ENCODE data around the gene TNRC6B.

DNA sequence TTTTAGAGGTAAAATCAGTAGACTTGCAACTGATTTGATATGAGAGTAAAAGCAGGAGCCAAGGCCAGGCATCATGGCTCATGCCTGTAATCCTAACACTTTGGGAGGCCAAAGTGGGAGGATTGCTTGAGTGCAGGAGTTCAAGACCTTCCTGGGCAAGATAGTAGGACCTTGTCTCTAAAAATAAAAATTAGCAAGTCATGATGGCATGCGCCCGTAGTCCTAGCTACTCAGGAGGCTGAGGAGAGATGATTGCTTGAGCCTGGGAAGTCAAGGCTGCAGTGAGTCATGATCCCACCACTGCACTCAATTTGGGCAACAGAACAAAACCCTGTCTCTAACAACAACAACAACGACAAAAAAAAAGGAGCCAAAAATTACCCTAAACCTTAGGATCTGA lies 206.2 kb downstream of the TNRC6B start:
- TF ChIP-seq, protein P1, sequence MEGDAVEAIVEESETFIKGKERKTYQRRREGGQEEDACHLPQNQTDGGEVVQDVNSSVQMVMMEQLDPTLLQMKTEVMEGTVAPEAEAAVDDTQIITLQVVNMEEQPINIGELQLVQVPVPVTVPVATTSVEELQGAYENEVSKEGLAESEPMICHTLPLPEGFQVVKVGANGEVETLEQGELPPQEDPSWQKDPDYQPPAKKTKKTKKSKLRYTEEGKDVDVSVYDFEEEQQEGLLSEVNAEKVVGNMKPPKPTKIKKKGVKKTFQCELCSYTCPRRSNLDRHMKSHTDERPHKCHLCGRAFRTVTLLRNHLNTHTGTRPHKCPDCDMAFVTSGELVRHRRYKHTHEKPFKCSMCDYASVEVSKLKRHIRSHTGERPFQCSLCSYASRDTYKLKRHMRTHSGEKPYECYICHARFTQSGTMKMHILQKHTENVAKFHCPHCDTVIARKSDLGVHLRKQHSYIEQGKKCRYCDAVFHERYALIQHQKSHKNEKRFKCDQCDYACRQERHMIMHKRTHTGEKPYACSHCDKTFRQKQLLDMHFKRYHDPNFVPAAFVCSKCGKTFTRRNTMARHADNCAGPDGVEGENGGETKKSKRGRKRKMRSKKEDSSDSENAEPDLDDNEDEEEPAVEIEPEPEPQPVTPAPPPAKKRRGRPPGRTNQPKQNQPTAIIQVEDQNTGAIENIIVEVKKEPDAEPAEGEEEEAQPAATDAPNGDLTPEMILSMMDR (IDR thresholded peaks at IDR 0.05): no peak
- TF ChIP-seq POLR2A (IDR thresholded peaks at IDR 0.05): no peak

Measured in right lobe of liver (tissue), 4 donors.